K562 (cell line): Measurements from ENCODE around the gene ASPHD1. TPM values are rescaled to one million over a fixed set of nuclear protein-coding genes. Genes with fewer than 3 reads are reported as not detected.
A peak's percentile ranks its signal among the peaks of the same experiment; 100 is the strongest.

Experiments
- CAMTA2 ChIP-seq: fragments of 250-450 bp; sonication (Bioruptor Pico); conservative IDR thresholded peaks from 2 replicates; pipeline ENCODE4 v1.5.1; 2022
- CBFA2T3 ChIP-seq: fragments of 450-650 bp; IDR thresholded peaks from 2 replicates; pipeline ENCODE4 v1.6.1; 2017
- CEBPB ChIP-seq: fragments of 450-650 bp; IDR thresholded peaks from 2 replicates; pipeline ENCODE4 v1.6.1; 2016; ENCODE audit warnings: missing genetic modification characterization, missing compliant biosample characterization
- E2F5 ChIP-seq: sonication (generic); formaldehyde crosslinking; IDR thresholded peaks from 2 replicates; pipeline ENCODE4 v1.8.0; 2022; ENCODE audit warnings: mild to moderate bottlenecking, missing genetic modification reagents
- KDM4B ChIP-seq, 2 experiments: fragments of 450-650 bp in 1 of 2; sonication (generic) in 1 of 2; IDR thresholded peaks; 2 replicates each; pipeline ENCODE4 v1.6.1; 2016 to 2017; ENCODE audit warnings: borderline replicate concordance in 2 of 2, antibody characterized with exemption in 1 of 2, low read depth in 1 of 2, mild to moderate bottlenecking in 1 of 2
- KHSRP ChIP-seq: fragments of 450-650 bp; IDR thresholded peaks from 2 replicates; pipeline ENCODE4 v1.6.1; 2017
- NCOA1 ChIP-seq: fragments of 450-650 bp; IDR thresholded peaks from 2 replicates; pipeline ENCODE4 v1.6.1; 2016; ENCODE audit warnings: low read depth
- NEUROD1 ChIP-seq: fragments of 150-350 bp; IDR thresholded peaks from 2 replicates; pipeline ENCODE4 v1.6.1; 2014; ENCODE audit warnings: borderline replicate concordance, low read length, low read depth; ENCODE audit not compliant: partially characterized antibody
- POU5F1 ChIP-seq: fragments of 150-350 bp; IDR thresholded peaks from 2 replicates; pipeline ENCODE4 v1.6.1; 2014; ENCODE audit warnings: borderline replicate concordance, low read length, low read depth, mild to moderate bottlenecking; ENCODE audit not compliant: partially characterized antibody
- RAD21 ChIP-seq, 2 experiments: fragments of 250-450 bp in 1 of 2; fragments of 450-650 bp in 1 of 2; sonication (Bioruptor Pico) in 1 of 2; formaldehyde crosslinking in 1 of 2; IDR thresholded peaks in 1 of 2; conservative IDR thresholded peaks in 1 of 2; 2 replicates each; pipeline versions ENCODE4 v1.4.0 to v1.8.0; 2020 to 2022; ENCODE audit warnings: mild to moderate bottlenecking in 2 of 2, moderate library complexity in 1 of 2
- SREBF1 ChIP-seq: fragments of 150-350 bp; IDR thresholded peaks from 2 replicates; pipeline ENCODE4 v1.6.1; 2014; ENCODE audit warnings: antibody characterized with exemption, low read depth, low read length, borderline replicate concordance
- TAF9B ChIP-seq: fragments of 450-650 bp; IDR thresholded peaks from 2 replicates; pipeline ENCODE4 v1.6.1; 2018; ENCODE audit warnings: mild to moderate bottlenecking; ENCODE audit not compliant: partially characterized antibody
- ZNF121 ChIP-seq: sonication (generic); formaldehyde crosslinking; conservative IDR thresholded peaks from 2 replicates; pipeline ENCODE4 v1.8.0; 2022; ENCODE audit warnings: missing genetic modification reagents
- ZNF134 ChIP-seq: fragments of 250-450 bp; sonication (Bioruptor Pico); conservative IDR thresholded peaks from 2 replicates; pipeline ENCODE4 v1.4.0; 2020
- ZNF780A ChIP-seq: fragments of 250-450 bp; sonication (Bioruptor Pico); IDR thresholded peaks from 2 replicates; pipeline ENCODE4 v1.5.0; 2021; ENCODE audit warnings: mild to moderate bottlenecking
- polyA plus RNA-seq, 8 experiments: library from polyadenylated mRNA; depleted of rRNA in 4 of 8; stranded (reverse) in 5 of 8; unstranded in 3 of 8; fragments of >200 nt; fragmentation: Nextera tagmentation in 2 of 8; fragmentation: Illumina TruSeq in 1 of 8; extraction: Ambion mirVana in 2 of 8; extraction: Trizol in 1 of 8; gene quantifications; 2 replicates each; pipeline versions ENCODE4 v1.2.1 to v1.2.3, GENCODE V29; 2011 to 2014; ENCODE audit warnings: inconsistent platforms in 1 of 8, missing spikeins in 1 of 8
- total RNA-seq, 7 experiments: library from RNA; depleted of rRNA in 6 of 7; stranded (reverse); fragments of >200 nt in 6 of 7; fragmentation: Illumina TruSeq in 2 of 7; extraction: Trizol in 2 of 7; gene quantifications; 2 replicates each; pipeline versions ENCODE4 v1.2.1 to v1.2.3, GENCODE V29; 2011 to 2021; ENCODE audit warnings: low replicate concordance in 1 of 7
- TF ChIP-seq, protein P1 (sequence below): fragments of 150-350 bp; conservative IDR thresholded peaks from 2 replicates; pipeline ENCODE4 v1.6.1; 2014; ENCODE audit warnings: low read length
- TF ChIP-seq, protein P2 (sequence below), 2 experiments: fragments of 150-350 bp in 1 of 2; IDR thresholded peaks; 2 replicates each; pipeline ENCODE4 v1.6.1; 2012 to 2016; ENCODE audit warnings: low read depth in 2 of 2, low read length in 2 of 2, mild to moderate bottlenecking in 1 of 2, moderate library complexity in 1 of 2
- TF ChIP-seq, protein P3 (sequence below): fragments of 450-650 bp; IDR thresholded peaks from one replicate; pipeline ENCODE4 v1.6.1; 2018; ENCODE audit warnings: mild to moderate bottlenecking, moderate library complexity; ENCODE audit not compliant: partially characterized antibody

The ASPHD1 gene
- total and polyA plus RNA-seq, 9 of the 15 experiments (the other 6 are each of a cell fraction or from before 2014, with no cell fraction given) = 0.03 to 0.70 (median 0.24) TPM; not detected in 5

GRCh38 chr16:29927070-29927905 lies 27.0 kb downstream of the ASPHD1 start (continued):
- TF ChIP-seq, protein P1, sequence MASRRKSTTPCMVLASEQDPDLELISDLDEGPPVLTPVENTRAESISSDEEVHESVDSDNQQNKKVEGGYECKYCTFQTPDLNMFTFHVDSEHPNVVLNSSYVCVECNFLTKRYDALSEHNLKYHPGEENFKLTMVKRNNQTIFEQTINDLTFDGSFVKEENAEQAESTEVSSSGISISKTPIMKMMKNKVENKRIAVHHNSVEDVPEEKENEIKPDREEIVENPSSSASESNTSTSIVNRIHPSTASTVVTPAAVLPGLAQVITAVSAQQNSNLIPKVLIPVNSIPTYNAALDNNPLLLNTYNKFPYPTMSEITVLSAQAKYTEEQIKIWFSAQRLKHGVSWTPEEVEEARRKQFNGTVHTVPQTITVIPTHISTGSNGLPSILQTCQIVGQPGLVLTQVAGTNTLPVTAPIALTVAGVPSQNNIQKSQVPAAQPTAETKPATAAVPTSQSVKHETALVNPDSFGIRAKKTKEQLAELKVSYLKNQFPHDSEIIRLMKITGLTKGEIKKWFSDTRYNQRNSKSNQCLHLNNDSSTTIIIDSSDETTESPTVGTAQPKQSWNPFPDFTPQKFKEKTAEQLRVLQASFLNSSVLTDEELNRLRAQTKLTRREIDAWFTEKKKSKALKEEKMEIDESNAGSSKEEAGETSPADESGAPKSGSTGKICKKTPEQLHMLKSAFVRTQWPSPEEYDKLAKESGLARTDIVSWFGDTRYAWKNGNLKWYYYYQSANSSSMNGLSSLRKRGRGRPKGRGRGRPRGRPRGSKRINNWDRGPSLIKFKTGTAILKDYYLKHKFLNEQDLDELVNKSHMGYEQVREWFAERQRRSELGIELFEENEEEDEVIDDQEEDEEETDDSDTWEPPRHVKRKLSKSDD = no peak
- TF ChIP-seq KDM4B (IDR thresholded peaks at IDR 0.05; ENCODE audit: borderline replicate concordance in 2 of 2, low read depth in 1 of 2) (no peak), SREBF1 (no peak), RAD21 (CRISPR knock-in tag; conservative IDR thresholded peaks at IDR 0.05 in 1 of 2, IDR thresholded peaks at IDR 0.05 in 1 of 2) (no peak), ZNF121 (CRISPR knock-in tag) (no peak), TAF9B (no peak), CAMTA2 (CRISPR knock-in tag) (no peak), ZNF780A (CRISPR knock-in tag) (no peak), KHSRP (no peak), ZNF134 (CRISPR knock-in tag) (no peak), NCOA1 (no peak), POU5F1 (no peak), CBFA2T3 (no peak), NEUROD1 (no peak), CEBPB (tag) (peak; percentile 55), E2F5 (no peak)
- TF ChIP-seq, protein P2, sequence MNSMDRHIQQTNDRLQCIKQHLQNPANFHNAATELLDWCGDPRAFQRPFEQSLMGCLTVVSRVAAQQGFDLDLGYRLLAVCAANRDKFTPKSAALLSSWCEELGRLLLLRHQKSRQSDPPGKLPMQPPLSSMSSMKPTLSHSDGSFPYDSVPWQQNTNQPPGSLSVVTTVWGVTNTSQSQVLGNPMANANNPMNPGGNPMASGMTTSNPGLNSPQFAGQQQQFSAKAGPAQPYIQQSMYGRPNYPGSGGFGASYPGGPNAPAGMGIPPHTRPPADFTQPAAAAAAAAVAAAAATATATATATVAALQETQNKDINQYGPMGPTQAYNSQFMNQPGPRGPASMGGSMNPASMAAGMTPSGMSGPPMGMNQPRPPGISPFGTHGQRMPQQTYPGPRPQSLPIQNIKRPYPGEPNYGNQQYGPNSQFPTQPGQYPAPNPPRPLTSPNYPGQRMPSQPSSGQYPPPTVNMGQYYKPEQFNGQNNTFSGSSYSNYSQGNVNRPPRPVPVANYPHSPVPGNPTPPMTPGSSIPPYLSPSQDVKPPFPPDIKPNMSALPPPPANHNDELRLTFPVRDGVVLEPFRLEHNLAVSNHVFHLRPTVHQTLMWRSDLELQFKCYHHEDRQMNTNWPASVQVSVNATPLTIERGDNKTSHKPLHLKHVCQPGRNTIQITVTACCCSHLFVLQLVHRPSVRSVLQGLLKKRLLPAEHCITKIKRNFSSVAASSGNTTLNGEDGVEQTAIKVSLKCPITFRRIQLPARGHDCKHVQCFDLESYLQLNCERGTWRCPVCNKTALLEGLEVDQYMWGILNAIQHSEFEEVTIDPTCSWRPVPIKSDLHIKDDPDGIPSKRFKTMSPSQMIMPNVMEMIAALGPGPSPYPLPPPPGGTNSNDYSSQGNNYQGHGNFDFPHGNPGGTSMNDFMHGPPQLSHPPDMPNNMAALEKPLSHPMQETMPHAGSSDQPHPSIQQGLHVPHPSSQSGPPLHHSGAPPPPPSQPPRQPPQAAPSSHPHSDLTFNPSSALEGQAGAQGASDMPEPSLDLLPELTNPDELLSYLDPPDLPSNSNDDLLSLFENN (IDR thresholded peaks at IDR 0.05; ENCODE audit: low read depth in 2 of 2, low read length in 2 of 2) = no peak
- TF ChIP-seq, protein P3, sequence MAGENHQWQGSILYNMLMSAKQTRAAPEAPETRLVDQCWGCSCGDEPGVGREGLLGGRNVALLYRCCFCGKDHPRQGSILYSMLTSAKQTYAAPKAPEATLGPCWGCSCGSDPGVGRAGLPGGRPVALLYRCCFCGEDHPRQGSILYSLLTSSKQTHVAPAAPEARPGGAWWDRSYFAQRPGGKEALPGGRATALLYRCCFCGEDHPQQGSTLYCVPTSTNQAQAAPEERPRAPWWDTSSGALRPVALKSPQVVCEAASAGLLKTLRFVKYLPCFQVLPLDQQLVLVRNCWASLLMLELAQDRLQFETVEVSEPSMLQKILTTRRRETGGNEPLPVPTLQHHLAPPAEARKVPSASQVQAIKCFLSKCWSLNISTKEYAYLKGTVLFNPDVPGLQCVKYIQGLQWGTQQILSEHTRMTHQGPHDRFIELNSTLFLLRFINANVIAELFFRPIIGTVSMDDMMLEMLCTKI = no peak
